HK-2 (cell line): Measurements from ENCODE around the gene TOM1.
A peak's percentile ranks its signal among the peaks of the same experiment; 100 is the strongest.

Source experiments
- DNase-seq: peaks from one replicate; pipeline ENCODE4 v3.0.0-alpha.2; 2018; ENCODE audit not compliant: unreplicated experiment

Gene TOM1

DNA sequence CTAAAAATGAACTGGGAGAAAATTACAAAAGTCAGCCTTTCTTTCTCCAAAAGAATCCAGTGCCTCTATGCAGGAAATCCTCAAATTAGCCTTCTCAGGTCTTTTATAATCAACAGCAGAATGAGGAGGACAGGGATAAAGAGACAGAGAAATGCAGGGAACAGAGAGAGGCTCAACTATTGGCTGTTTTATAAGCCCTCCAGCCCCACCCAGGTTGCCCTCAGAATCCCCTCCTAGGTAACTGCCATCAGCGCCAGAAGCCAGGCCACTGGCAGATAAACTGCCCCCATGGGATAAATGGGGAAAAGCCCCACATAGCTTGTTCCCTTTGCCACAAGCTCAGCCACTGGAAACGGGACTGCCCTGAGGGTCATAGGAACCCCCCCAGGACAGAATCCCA lies 70.3 kb downstream of the TOM1 start:
- DNase-seq = no peak

DNA sequence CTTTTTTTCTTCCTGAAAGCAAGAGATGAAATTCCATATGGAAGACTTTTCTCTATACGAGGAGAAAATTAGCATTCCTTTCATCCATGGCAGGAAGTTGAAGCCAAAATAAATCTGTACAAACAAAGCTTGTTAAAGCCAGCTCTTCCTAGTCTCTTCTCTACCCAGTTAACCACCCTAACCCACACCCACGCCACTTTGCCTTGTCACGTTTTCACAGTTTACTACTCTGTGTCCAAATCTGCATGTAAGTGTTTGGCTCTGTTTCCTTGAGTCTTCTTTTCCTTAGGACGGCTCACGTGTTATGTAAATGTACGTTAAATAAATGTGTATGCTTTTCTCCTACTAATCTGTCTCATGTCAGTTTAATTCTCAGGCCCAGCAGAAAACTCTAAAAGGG lies 74.1 kb downstream of the TOM1 start:
- no peak for DNase-seq

DNA sequence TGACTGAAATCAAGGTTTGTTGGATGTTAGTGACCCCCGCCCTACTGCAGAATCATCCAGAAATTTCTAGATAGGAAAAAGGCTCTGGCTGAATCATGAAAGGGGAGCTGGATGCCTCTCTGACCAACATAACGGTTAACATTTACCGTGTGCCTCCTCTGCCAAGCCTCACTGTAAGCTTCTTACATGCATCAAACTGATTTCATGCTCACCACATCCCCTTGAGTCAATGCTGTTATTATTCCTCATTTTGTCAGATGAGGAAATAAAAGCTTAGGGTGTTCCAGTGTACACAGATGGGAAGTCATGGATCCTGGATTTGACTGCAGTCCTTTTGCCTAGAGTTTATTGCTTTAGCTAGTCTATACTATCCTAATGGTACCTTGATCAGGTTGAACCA lies 75.3 kb downstream of the TOM1 start:
- DNase-seq = no peak

DNA sequence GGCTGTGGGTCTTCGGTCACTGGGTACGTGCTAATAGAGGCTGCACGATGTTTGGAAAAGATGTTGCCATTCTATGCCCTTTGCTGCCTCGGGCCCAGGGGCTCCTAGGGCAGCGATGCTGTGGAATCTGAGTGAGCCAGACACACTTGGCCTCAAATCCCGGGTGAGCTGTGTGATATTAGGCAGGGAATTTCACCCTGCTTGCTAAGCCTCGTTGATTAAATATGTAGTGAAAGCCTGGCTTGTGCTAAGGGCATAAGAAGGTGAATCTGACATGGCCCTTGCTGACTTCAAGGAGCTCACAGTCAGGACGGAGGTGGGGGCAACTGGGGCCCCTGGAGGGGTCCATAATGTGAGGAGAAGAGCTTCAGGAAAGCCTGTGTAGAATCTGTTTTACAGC lies 75.8 kb downstream of the TOM1 start:
- DNase-seq = no peak

DNA sequence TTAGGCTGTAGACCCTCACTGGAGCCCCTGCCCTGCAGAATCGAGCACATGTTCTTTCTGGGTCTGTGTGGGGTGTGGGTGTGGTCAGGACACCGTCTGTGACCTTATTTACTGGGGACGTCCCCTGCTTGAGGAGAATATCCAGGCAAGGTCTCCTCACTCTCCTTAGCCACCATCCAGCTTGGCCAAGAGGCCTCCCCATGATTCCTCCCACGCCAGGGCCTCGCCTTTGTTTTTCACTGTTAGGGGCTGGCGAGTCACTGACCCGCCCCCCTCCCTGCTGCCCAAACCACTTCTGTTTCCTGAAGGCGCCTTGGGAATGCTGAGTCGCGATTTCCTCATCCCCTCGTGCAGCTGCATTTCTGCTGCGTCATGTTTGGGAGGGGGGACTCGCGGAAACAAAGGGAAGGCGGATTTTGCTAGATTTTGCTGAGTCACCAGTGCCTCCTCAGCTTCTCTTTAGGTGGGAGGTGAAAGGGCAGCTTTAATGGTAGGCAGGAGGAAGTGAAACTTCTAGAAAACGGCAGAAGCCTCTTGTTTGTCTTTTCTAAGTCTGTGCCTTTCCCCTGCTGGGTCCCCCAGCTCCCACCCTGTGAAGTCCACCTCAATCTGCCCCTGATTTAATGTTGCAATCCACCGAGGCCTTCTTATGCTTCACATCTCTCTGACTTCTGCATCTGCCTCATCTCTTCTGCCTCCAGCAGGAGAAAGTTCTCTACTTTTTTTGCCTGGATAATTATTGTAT lies 77.2 kb downstream of the TOM1 start:
- DNase-seq = peak; percentile 91

DNA sequence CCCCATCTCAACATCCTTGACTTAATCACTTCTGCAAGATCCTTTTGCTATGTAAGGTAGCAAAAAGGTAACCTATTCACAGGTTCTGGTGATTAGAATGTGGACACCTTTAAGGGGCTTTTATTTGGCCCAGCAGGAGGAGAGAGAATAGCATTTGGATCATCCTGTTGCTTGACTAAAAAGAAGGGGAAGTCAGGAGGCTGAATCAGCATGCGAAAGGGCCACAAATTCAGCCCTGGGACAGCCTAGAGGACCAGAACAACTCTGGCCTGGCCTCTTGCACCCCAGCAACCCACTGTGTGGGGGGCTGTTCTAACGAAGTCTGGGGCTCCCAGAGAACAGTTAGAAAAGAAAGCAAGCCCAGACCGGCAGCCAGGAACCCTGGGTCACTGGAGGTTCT lies 78.0 kb downstream of the TOM1 start:
- no peak for DNase-seq

DNA sequence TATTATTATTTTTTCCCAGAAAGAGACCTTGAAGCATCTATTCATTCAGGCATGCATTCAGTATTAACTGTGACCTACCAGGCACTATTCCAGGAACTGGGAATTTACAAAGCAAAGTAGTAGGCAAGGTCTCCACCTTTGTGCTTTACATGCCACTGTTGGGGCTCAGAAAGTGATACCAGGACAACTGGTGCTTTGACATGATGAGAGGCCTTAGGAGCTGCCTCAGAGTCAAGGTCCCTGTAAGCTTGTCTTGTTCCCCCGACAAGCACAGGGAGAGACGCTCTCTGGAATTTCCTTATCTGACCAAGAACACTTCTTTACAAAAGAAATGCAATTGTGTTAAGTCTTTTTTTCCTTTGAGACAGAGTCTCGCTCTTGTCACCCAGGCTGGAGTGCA lies 78.9 kb downstream of the TOM1 start:
- DNase-seq = no peak

DNA sequence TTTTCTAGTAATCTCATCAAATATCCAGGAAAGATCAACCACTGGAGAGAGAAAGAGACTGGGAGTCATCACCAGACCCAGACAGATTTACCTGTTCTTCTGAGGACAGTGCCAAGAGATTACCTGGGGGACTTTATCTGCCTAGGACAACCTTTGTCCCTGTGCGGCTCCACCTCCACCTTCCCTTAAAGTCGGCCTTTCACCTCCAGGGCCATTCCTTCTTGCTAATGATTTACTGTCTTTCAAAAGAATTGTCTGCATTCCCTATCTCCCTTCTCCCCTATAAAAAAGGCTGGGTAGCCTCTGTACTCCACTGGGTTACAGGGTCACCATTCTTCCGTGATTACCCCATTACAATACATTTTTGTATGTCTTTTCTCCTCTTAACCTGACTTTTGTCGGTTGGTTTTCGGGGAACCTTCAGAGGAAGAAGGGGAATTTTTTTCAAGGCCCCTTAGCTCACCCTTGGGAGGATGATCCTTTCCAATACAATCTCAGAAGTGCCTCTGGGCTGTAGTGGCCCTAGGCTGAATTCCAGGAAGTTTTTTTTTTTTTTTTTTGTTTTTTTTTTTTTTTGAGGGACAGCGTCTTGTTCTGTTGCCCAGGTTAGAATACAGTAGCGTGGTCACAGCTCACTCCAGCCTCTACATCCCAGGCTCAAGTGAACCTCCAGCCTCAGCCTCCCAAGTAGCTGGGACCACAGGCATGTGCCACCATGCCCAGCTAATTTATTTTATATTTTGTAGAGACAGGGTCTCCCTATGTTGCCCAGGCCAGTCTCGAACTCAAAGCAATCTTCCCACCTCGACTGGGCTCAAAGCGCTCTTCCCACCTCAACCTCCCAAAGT lies 79.7 kb downstream of the TOM1 start:
- DNase-seq = no peak

DNA sequence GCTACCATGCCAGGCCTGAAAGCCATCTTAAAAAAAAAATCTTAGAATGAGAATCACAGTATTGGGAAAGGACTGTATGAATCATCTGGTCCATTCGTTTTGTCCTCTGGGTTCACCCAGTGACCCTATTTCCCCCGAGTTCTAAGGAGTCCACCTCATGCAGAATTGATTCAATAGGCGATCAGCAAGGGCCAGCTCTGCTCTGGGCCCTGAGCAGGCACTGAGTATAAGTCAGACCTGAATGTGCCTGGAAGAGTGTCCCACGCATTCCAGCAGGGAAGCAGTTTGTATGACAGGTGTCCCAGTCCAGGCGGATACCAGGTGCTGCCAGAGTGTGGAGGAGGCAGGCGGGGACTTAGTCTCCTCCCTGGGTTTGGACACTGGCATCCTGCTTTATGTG lies 80.3 kb downstream of the TOM1 start:
- DNase-seq = no peak

DNA sequence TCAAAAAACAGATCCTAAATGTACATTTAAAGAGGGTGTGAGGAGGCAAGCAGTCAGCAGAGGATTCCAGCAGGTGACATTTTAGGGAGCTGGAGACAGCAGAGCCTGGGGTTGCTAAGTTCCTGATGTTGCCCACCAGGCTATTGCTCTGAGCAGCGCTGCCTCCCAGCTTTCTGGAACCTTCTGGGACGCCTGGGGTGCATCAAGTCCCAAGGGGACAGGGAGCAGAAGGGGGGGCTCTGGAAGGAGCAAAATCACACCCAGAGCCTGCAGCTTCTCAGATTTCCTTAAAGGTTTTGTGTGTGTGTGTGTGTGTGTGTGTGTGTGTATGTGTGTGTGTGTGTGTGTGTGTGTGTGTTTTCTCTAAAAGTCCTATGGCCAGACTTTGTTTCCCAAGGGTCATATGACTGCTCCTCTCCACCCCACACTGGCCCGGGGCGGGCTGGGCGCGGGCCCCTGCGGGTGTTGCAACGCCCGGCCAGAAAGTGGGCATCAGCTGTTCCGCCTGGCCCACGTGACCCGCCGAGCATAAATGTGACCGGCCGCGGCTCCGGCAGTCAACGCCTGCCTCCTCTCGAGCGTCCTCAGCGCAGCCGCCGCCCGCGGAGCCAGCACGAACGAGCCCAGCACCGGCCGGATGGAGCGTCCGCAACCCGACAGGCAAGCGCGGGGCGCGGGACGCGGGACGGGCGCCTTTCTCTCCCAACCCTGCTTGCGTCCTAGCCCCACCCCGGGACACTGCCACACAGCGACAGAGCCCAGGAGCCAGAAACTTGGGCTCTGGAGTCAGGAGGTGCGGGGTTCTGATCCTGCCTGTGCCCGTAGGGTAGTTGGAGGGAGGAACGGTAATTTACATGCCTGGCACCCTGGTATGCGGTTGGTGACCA lies 81.1 kb downstream of the TOM1 start, which contains the start of gene HMOX1:
TSS of gene HMOX1 (plus strand) at position 560 of the 887 bp plus-strand sequence. CDS start at position 638, 78 bp downstream.
- peak; percentile 88 for DNase-seq

DNA sequence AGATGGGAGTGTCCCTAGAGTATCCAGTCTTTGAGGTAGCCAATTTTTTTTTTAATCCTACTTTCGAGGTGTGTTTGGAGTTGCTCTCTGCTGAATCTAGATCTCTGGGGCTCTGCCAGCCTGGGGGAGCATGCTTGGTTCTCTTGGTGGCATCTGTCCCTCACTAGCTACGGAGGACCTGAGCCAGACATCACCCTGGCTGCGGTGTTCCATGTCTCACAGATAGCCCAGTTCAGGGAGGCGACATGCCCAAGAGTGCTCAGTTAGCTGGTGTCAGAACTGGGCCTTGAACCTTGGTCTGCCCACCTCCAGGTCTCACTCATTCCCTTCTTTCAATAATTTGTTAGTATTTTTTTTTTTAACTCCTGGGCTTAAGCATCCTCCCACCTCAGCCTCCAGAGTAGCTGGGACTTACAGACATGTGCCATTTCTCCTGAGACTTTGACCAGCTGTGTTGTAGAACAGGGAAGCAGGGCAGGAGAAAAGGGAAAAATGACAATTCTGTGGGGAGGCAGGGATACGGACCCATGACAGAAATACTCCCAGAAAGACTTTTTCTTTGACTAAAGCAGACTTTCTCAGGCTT lies 81.8 kb downstream of the TOM1 start:
- no peak for DNase-seq

DNA sequence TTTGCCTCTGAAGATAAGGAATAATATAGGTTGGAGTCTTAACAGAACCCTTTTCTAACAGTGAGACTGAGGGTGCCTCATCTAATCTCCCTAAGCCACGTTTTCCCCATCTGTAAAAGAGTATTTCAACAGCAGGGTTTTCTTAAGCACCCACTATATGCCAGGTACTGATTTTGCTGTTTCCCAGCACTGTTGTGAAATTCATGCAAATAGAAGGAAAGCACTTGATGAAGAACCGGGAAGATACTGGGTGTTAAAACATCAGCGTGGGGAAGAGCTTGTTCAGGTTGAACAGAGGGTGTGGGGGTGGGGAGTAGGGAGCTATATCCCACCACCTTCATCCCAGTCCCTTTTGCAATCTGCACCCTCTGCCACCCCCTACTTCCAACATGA lies 84.0 kb downstream of the TOM1 start:
- DNase-seq = no peak

DNA sequence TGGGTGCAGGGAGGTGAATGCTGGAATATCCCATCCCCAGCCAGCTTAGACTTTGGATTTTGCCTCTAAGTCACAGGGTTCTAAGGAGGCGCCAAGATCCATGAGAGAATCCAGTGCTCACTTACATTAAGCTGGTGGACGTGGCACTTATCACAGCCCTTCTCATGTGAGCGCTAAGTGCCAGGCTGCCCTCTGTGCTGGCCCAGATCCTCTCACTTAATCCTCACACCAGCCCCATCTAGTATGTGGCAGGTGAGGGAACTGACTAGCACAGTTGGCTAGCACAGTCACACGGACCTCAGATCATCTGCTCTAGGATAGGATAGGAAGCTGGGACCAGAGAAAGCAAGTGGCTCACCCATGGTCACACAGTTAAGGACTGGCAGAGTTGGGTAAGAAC lies 84.8 kb downstream of the TOM1 start:
- DNase-seq = no peak

DNA sequence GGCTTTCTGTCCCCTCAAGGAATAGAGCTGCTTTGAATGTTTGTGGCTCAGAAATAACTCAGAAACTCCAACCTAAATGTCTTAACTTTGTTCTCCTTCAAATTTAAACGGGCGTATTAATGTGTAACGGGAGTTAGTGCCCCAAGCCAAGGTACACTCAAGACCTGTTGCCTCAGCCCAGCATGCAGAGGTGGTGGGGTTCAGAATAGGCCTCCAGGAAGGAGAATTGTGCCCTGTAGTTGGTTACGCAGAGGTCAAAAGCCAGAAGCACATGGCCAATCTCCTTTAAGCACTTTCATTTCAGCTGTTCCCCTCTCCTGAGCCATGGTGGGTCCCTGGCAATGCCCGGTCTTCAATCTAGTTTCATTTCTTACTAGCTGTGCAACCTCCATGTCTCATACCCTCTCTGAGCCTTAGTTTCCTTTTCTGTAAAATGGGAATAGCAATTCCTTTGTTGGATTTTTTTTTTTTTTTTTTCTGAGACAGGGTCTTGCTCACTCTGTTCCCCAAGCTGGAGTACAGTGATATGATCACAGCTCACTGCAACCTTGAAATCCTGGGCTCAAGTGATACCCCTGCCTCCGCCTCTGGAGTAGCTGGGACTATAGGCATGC lies 85.4 kb downstream of the TOM1 start:
- DNase-seq = no peak

DNA sequence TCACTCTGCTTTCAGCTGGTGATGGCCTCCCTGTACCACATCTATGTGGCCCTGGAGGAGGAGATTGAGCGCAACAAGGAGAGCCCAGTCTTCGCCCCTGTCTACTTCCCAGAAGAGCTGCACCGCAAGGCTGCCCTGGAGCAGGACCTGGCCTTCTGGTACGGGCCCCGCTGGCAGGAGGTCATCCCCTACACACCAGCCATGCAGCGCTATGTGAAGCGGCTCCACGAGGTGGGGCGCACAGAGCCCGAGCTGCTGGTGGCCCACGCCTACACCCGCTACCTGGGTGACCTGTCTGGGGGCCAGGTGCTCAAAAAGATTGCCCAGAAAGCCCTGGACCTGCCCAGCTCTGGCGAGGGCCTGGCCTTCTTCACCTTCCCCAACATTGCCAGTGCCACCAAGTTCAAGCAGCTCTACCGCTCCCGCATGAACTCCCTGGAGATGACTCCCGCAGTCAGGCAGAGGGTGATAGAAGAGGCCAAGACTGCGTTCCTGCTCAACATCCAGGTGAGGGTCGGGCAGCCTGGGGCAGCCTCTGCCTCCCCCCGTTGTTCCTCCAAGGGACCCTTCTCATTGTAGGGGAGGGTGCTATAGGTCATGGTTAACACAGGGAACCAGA lies 87.1 kb downstream of the TOM1 start:
- no peak for DNase-seq

DNA sequence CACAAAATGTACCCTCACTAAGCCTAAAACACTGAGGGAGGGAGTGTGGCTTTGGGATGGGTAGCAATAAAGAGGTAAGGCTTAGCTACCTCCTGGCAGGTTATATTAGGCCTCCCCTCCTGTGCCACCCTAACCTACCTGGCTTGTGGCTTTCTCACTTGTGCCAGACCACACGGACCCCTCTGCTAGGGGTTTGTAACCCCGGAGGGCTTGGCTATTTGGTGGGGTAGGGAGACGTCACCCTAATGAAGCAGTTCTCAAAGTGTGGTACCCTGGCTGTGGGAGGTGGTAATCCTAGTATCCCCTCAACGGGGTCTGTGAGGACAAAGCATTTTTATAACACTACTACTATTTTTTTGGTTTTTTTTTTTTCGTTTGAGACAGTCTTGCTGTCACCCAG lies 91.2 kb downstream of the TOM1 start:
- DNase-seq = no peak

DNA sequence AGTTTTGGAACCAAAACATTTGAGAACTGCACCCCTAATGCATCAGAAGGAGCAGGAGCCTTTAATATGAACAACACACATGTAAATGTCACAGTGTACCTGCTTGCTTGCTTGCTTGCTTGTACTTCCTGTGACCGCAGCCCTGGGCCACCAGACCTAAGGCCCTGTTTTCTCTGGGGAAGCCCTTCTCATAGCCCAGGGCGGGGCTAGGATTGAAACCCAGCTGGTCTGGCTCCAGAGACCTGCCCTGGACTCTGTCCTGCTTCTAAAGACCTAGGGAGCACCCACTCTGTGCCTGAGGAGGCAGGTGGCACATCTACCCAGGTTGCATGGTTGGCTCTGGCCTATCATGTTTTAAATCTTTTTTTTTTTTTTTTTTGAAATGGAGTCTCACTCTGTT lies 92.7 kb downstream of the TOM1 start:
- no peak for DNase-seq

DNA sequence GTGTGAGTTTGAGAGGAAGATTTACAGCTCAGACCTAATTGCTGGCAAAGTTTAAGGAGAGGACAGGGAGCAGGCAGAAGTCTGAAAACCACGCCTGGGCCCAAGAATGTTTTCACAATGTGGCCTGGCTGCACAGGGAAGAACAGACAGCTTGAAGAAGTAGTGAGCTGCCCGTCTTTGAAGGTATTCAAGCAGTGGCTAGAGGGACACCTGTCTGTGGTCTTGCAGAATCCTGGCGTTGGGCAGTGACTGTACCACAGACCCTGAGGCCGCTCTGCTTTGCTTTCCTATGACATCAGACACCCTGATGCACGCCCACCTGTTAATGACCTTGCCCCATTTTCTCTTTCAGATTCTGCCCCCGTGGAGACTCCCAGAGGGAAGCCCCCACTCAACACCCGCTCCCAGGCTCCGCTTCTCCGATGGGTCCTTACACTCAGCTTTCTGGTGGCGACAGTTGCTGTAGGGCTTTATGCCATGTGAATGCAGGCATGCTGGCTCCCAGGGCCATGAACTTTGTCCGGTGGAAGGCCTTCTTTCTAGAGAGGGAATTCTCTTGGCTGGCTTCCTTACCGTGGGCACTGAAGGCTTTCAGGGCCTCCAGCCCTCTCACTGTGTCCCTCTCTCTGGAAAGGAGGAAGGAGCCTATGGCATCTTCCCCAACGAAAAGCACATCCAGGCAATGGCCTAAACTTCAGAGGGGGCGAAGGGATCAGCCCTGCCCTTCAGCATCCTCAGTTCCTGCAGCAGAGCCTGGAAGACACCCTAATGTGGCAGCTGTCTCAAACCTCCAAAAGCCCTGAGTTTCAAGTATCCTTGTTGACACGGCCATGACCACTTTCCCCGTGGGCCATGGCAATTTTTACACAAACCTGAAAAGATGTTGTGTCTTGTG lies 93.7 kb downstream of the TOM1 start:
- DNase-seq = no peak

DNA sequence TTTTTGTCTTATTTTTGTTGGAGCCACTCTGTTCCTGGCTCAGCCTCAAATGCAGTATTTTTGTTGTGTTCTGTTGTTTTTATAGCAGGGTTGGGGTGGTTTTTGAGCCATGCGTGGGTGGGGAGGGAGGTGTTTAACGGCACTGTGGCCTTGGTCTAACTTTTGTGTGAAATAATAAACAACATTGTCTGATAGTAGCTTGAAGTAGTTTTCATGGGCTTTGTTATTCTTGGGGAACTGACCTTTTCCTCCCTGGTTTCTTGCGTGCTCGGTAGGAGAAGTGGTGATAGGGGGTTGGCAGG lies 94.3 kb downstream of the TOM1 start:
- DNase-seq = no peak
